DMS 273 (cell line): Measurements from ENCODE around the gene TMEM184B.
A peak's percentile ranks its signal among the peaks of the same experiment; 100 is the strongest.
"Not testable (repeated sequence)": the region's sequence is repeated elsewhere in the genome, so short reads cannot be mapped to it uniquely, and the experiment has no call there.

Experiments used
- DNase-seq: peaks from one replicate; lab custom pipeline; 2025; ENCODE audit not compliant: unreplicated experiment; lab: John Stamatoyannopoulos, UW

The TMEM184B gene

DNA sequence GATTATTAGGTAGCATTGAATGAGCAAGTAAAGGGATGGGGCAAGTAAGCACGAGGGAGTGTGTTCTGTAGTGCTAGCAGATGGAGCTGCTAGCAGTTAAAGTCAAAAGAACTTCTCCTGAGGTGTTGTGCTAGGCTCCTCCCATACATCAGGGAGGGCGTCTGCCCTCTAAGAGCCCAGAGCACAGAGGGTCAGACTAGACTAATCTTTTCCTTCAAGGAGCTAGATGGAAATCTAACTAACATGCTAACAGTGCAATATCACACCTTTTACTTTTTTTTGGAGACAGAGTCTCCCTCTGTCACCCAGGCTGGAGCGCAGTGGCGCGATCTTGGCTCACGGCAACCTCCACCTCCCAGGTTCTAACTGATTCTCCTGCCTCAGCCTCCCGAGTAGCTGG lies 88.0 kb downstream of the TMEM184B start:
- no peak for DNase-seq

DNA sequence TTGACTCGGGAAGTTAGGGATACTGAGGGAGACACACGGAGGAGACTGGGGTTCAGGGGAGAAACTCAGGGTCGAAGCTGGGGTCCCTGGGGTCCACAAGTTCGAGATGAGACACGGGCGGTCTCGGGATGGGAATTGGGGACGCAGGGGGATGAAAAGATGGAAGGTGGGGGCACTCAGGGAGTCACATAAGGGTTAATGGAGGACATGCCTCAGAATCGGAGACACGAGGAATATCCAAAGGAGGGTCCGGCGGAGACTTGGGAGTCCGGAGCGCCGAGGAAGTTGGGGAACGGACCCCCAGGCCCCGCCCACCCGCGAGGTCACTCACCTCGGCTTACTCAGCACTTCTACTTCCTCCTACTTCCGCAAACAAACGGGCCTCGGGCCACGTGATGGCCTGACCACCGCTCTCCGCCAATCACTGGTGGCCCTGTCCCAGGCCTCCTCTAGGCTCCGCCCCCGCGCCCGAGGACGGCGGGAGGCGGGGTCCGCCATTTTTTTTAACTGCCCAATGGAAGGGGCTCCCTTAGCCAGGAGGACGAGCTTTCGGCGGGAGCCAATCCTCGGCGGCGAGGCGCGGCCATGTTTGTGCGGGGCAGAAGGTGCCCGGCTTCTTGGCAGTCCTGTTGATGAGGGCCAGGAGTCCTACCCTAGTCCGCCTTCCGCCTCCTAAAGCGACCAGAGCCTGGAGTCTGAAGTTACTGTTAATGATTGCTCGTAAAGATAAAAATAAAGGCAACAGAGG lies 91.2 kb downstream of the TMEM184B start, which contains the start of gene PLA2G6:
TSS of gene PLA2G6 (minus strand) at position 378 of the 748 bp plus-strand sequence. CDS start 12,404 bp downstream, outside the sequence.
- DNase-seq, result peak; percentile 99

DNA sequence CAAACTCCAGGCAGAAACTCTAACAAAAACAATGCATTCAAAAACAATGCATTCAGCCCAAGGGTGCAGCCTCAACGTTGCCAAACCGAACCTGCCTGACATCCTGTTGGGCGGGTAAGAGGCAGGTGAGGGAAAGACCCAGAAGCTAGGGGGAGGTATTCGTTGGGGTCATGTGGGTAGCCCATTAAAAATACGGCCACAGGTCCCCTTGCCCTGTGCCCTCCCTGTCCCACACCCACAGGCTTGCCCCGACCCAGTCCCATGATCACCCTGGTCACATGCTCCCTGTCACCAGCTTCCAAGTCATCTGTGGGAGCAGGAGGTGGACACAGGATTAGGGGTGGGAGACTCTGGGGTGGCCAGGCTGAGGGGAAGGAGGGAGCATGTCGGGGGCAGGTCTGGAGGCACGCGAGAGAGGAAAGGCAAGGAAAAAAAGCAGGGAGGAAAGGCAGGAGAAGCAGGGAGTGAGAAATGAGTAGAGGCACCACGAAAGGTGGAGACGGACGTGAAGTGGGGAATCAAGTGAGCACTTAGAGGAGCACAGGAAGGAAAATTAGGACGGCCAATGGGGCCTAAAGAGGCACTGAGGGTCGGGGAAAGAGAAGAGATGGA lies 91.9 kb downstream of the TMEM184B start:
- DNase-seq, result peak; percentile 56

DNA sequence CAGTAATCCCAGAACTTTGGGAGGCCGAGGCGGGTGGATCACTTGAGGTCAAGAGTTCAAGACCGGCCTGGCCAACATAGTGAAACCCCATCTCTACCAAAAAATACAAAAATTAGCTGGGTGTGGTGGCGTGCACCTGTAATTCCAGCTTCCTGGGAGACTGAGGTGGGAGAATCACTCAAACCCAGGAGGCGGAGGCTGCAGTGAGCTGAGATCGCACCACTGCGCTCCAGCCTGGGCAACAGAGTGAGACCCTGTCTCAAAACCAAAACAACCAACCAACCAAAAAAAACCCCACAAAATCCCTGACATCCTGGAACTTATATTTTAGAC lies 94.2 kb downstream of the TMEM184B start:
- not testable (repeated sequence) for DNase-seq

DNA sequence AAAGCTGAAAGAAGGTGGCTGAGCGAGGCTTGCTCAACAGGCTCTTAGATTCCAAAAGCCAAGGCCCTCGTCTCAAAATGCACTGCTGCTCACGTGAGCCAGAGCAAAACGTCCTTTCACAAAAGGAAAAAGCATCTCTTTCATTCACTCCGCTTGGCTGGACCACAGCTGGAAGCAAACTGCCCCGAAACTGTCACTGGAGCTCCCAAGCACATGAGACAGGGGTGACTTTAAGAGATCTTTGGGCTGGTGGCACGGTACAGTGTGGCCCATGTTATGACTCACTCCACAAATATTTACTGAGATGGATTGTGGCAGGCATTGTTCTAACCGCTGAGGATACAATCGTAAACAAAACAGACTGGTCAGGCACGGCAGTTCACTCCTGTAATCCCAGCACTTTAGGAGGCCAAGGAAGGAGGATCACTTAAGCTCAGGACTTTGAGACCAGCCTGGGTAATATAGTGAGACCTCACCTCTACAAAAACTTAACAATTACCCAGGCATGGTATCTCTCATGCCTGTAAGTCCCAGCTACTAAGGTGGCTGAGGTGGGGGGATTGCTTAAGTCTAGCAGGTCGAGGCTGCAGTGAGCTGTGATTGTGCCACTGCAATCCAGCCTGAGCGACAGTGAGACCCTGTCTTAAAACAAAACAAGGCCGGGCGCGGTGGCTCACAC lies 94.7 kb downstream of the TMEM184B start:
- DNase-seq, result no peak

DNA sequence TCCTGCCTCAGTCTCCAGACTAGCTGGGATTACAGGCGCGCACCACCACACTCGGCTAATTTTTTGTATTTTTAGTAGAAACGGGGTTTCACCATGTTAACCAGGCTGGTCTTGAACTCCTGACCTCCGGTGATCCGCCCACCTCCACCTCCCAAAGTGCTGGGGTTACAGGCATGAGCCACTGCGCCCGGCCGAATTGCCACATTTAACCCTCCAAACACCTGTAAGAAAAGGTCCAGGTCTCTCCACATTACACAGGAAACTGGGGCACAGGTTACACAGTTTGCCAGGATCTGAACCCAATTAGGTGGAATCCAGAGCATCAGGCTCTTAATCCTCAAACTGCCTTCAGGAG lies 95.3 kb downstream of the TMEM184B start:
- not testable (repeated sequence) for DNase-seq

DNA sequence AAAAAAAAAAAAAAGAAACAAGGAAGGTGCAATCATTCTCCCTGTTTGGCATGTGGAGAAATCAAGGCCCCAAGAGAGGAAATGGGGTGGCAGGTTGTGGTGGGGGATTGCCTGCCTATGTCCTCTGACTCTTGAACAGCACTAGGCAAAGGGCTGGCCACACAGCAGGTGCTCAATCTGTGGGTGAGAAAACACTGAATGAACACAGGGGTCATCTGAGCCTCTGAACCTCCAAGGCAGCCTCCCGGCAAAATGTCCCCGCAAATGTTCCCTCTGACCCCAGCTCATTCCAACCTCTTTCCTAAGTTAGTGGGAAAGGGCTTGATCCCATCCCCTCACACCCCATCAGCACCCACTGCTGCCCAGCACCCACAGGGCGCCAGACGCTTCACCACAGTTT lies 95.8 kb downstream of the TMEM184B start:
- no peak for DNase-seq

DNA sequence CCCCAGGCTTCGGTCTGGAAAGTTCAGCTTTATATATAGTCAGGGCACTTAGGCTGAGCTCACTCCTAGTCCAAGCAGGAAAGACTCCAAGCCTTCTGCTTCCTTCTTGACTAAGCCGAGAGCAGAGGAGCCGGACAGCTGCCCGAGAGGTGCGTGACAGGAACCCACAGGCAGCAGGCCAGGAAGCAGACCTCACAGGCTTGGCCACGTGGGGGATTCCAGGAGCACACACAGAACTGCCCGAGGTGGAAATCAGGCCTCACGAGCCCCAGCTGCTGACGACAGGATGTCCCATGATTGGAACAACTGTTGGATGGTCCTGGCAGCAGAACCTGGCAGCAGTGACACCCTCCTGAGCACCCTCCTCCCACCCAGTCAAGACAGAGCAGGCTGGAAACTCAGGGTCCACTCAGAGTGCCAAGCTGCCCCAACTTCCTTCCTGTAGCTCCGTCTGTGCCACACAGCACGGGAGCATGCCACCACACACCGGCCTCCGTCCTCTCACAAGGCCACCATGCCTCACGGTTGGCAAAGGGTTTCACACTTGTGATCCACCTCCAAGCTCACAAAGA lies 96.6 kb downstream of the TMEM184B start:
- peak; percentile 53 for DNase-seq

DNA sequence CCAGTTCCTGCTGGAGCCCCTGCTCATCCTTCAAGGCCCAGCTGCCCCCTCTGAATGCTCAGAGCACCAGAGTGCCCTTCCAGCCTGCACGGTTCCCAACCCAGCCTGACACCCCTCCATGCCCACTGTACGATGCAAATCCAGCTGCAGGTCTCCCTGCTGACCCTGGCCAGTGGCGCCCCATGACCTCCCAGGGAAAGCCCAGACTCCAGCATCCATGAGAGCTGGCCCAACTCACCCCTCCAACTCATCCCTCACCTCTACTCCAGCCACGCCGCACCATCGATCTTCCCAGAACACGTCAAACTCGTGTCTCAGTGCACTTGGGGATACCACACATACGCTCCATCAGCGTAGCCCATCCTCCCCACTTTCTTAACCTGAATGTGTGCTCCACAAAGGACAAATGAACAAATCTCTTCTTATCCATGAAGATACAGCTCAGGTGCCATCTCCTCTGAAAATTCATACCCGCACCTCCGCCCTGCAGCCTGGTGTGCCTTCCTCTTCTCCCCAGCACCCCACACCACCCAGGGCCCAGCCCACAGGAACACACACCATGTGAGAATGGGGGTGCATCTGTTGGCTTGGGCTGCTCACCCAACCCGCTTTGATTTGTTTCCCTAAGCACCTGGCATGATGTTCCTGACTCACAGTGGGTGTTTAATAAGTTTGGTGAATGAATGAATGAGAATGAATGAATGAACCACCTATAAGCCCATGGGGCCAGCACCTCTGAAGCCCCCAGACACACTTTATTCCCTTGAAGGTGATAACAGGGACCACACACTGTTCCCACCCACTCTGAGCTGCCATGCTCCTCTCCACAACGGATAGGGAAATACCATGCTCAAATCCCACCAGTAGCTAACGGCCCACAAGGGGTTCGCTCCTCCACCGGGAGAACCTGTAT lies 97.3 kb downstream of the TMEM184B start:
- DNase-seq, result no peak

DNA sequence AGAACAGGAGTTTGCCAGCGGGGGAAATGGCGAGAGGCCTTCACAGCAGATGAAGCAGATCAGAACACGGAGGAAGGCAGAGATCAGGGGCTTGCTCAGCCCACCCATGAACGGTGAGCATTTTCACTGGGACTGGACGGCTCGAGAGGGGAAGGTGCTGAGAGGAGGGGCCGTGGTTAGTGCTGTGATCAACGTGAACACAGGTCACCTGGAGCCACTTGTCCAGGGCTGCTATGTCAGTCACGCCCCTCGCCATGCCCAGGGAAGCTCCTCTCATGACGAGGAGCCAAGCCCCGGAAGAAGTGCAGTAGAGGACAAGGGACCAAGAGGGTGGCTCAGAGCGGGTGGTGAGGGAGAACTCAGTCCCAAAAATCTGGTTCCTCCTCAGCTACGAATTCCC lies 98.2 kb downstream of the TMEM184B start:
- no peak for DNase-seq

DNA sequence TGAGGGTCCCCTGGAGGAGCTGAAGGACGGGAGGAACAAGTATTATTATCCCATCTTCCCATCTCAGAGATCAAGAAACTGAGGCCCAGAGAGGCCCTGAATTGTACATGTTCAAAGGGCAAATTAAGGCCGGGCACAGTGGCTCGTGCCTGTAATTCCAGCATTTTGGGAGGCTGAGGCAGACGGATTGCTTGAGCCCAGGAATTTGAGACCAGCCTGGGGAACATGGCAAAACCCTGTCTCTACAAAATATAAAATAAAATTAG lies 99.2 kb downstream of the TMEM184B start:
- no peak for DNase-seq

DNA sequence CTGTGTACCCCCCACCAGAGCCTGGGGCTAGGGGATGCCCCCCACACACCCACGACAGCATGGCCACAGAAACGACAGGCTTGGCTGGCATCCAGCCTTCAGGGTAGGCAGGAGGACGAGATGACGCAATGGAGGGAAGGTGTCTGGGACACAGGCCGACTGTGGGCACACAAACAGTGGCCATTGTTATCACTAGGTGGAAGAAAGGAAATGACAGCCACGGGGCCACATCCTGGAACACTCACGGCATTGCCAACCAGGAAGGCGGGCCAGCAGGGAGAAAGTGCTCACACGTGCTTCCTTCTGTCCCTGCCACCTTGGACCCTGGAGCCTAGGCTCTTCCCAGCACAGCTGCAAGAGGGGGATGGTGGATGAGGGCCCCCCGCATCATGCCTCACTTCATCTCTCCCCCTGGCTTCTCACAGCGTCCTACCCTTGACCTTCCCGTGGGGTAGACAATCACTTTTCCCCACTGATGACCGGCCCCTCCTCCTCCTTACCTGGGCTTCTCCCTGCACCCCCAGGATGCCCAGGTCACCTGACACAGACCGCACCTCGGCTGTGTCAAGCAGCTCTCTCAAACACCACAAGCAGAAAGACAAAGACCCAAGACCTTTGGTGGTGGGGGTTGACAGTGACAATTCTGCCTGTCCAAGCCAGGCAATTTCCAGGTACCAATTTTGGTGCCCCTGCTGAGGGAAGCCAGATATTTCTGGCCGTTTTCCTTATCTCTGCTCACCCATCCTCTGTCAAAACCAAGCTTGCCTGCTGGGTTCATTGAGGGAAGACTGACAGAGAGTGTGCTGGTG lies 99.8 kb downstream of the TMEM184B start:
- DNase-seq, result no peak

DNA sequence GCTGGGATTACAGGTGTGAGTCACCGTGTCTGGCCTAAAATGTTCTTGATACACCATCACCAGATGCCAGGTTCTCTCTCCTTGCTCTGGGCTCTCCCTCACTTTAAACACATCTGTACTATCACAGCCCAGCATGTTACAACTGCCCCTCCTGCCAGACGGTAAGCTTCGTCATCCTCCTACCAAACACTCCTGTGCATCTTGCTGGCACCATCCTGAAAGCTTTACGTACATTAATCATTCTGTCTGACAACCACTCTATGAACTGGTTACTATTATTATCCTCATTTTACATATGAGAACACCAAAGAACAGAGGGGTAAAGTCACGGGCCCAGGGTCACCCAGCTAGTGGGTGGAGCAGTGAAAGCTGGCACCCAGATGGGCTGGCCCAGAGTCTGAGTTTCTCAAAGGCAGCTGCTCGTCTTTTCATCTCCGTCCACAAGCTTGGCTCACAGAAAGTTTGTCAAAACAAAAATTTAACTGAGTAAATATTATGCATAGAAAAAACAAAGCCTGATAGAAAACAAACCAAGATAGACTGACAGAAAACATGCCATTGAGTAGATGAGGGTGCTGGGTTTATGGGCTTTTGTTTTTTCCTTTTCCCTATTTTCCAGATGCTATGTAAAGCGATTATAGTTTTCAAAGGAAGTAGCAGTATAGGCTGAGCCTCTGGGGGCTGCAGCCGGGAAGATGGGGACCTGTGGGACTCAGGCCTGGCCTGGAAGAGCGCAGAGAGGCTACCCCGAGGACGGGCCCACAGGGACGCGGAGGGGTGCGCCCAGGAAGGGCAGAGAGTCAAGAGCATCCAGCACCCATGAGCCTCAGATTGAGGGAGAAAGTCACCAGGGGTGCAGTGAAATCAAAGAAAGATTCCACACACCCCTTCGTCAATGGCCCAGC lies 100.6 kb downstream of the TMEM184B start:
- peak; percentile 87 for DNase-seq

DNA sequence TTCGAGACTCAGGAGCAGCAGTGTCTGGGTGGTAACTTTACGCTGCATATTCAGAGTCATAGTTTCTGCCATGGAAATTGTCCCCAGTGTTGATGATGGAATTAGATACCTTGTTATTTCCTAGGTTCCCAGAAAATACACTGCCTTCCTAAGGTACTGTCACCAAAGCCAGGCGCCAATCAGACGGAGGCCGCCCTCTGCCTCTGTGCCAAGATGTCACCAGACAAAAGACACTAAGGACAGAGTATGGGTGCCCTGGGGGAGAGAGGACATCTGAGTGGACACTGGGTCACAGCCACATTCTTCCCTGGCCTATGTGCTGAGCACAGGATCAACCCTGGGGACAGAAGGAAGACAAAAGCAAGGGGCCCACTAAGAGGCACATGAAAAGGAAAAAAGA lies 102.3 kb downstream of the TMEM184B start:
- no peak for DNase-seq
